IPS DF 19.7 (cell line): Measurements from ENCODE around the gene GCSAM.

Experiments used
- DNase-seq: peaks from one replicate; pipeline ENCODE4 v3.0.0-alpha.2; 2013; ENCODE audit warnings: low read depth, low spot score

Gene GCSAM

GRCh38 chr3:112132975-112133448 is at the start of gene GCSAM:
Gene GCSAM (minus strand): TSS chr3:112133248. CDS start chr3:112133120, 128 bp downstream.
- no peak for DNase-seq

- no peak for DNase-seq
These were observed 42.6 kb upstream of the GCSAM start for GRCh38 chr3:112175646-112176045.

- no peak for DNase-seq
These were observed 42.0 kb upstream of the GCSAM start for GRCh38 chr3:112175037-112175436.

- DNase-seq, result no peak
These were observed 38.1 kb upstream of the GCSAM start for GRCh38 chr3:112171144-112171543.

GRCh38 chr3:112170046-112170445 is 37.0 kb upstream of the GCSAM start:
- no peak for DNase-seq

- no peak for DNase-seq
These were observed 34.7 kb upstream of the GCSAM start for GRCh38 chr3:112167758-112168157.

GRCh38 chr3:112149136-112149535 is 16.1 kb upstream of the GCSAM start:
- no peak for DNase-seq

- DNase-seq, result no peak
These were observed 10.6 kb upstream of the GCSAM start for GRCh38 chr3:112143689-112144088.

- no peak for DNase-seq
These were observed 10.2 kb upstream of the GCSAM start for GRCh38 chr3:112143251-112143650.

GRCh38 chr3:112141293-112141692 is 8.2 kb upstream of the GCSAM start:
- no peak for DNase-seq

- DNase-seq, result no peak
These were observed 7.5 kb upstream of the GCSAM start for GRCh38 chr3:112140584-112140983.

- DNase-seq, result no peak
These were observed 5.3 kb upstream of the GCSAM start for GRCh38 chr3:112138219-112138969.

GRCh38 chr3:112137781-112138180 is 4.7 kb upstream of the GCSAM start:
- DNase-seq, result no peak

GRCh38 chr3:112136959-112137693 is 4.1 kb upstream of the GCSAM start:
- peak; percentile 50 for DNase-seq

- no peak for DNase-seq
These were observed 3.0 kb upstream of the GCSAM start for GRCh38 chr3:112136046-112136445.

- DNase-seq, result no peak
These were observed 1.5 kb upstream of the GCSAM start for GRCh38 chr3:112134335-112135124.

GRCh38 chr3:112133626-112134334 is 732 bp upstream of the GCSAM start:
- no peak for DNase-seq

GRCh38 chr3:112132554-112132953 is 494 bp downstream of the GCSAM start:
- no peak for DNase-seq

GRCh38 chr3:112132088-112132487 is 960 bp downstream of the GCSAM start:
- no peak for DNase-seq

GRCh38 chr3:112131111-112131510 is 1.9 kb downstream of the GCSAM start:
- no peak for DNase-seq

GRCh38 chr3:112130638-112130993 is 2.4 kb downstream of the GCSAM start:
- no peak for DNase-seq
